Activated B cell treated with CpG ODN at 0.5 μM for 24 hours (primary cell): ENCODE results near the gene CHRM5. TPM values are rescaled to one million over a fixed set of nuclear protein-coding genes. Genes with fewer than 3 reads are reported as not detected.

Source experiments
- ATAC-seq: fragments of 200-7000 bp; cut with Tn5 transposase; one replicate; pipeline ENCODE4 v1.10.0; 2021; ENCODE audit warnings: low read depth, mild to moderate bottlenecking, moderate library complexity
- CTCF ChIA-PET: fragments of 350-600 bp; sonication (Branson Sonifier 250); formaldehyde crosslinking; loops from one replicate; lab custom pipeline; 2021; ENCODE audit warnings: antibody characterized with exemption; lab: Charles Lee
- POLR2A ChIA-PET: fragments of 350-600 bp; sonication (Branson Sonifier 250); formaldehyde crosslinking; loops from one replicate; lab custom pipeline; 2021; ENCODE audit warnings: antibody characterized with exemption; lab: Charles Lee
- DNase-seq: peaks from one replicate; pipeline ENCODE4 v3.0.0; 2022
- H3K27ac Mint-ChIP-seq: one replicate; pipeline ENCODE4 v1.8.0; 2020; ENCODE audit warnings: mixed read lengths
- H3K27me3 Mint-ChIP-seq: one replicate; pipeline ENCODE4 v1.8.0; 2021; ENCODE audit warnings: mixed read lengths
- H3K36me3 Mint-ChIP-seq: one replicate; pipeline ENCODE4 v1.8.0; 2021; ENCODE audit warnings: low read depth, mixed read lengths
- H3K4me1 Mint-ChIP-seq: one replicate; pipeline ENCODE4 v1.8.0; 2021; ENCODE audit warnings: mixed read lengths
- H3K4me3 Mint-ChIP-seq: one replicate; pipeline ENCODE4 v1.8.0; 2020; ENCODE audit warnings: mild to moderate bottlenecking, mixed read lengths
- H3K9me3 Mint-ChIP-seq: one replicate; pipeline ENCODE4 v1.8.0; 2020; ENCODE audit warnings: mixed read lengths
- CTCF ChIP-seq: fragments of 200-600 bp; IDR thresholded peaks from one replicate; pipeline ENCODE4 v1.8.0; 2022; ENCODE audit warnings: antibody characterized with exemption, mild to moderate bottlenecking
- intact Hi-C: fragments of 100-400 bp; cut with micrococcal nuclease; formaldehyde crosslinking; loops from one replicate; pipeline ENCODE4 v1.15.1; 2024
- total RNA-seq: library from RNA; stranded (reverse); gene quantifications from 2 replicates; pipeline ENCODE4 v1.2.3, GENCODE V29; 2022

CHRM5 gene
- total RNA-seq, 1 donor from 2014 or later, result not detected

- Mint-ChIP-seq H3K9me3 (peaks cover 3% of the 10 kb centered on the region), H3K36me3 (no peaks in the 10 kb centered on the region), H3K4me1 (no peaks in the 10 kb centered on the region), H3K4me3 (no peak overlapping the region), H3K27me3 (no peaks in the 10 kb centered on the region), H3K27ac (no peak overlapping the region)
- ATAC-seq, result no peak
- intact Hi-C loops, result loop anchor here (5.0 kb wide), 1 partner anchor 223 kb away; no protein-coding TSS in a partner anchor
- ChIA-PET CTCF (no interaction called here), POLR2A (no interaction called here)
- DNase-seq, result no peak
- TF ChIP-seq CTCF, result no peak
Observed at GRCh38 chr15:33959844-33960548, 8.3 kb upstream of the CHRM5 start.

- Mint-ChIP-seq H3K36me3 (no peaks in the 10 kb centered on the region), H3K27me3 (no peaks in the 10 kb centered on the region), H3K27ac (no peak overlapping the region), H3K9me3 (peaks cover 3% of the 10 kb centered on the region), H3K4me3 (no peak overlapping the region), H3K4me1 (no peaks in the 10 kb centered on the region)
- ATAC-seq, result no peak
- ChIA-PET POLR2A (no interaction called here), CTCF (no interaction called here)
- intact Hi-C loops, result loop anchor here (5.0 kb wide), 1 partner anchor 223 kb away; no protein-coding TSS in a partner anchor
- no peak for DNase-seq
- no peak for TF ChIP-seq CTCF
Observed at GRCh38 chr15:33960549-33960935, 7.8 kb upstream of the CHRM5 start.

GRCh38 chr15:33963831-33964664, 4.2 kb upstream of the CHRM5 start:
- Mint-ChIP-seq H3K9me3 (no peaks in the 10 kb centered on the region), H3K4me1 (no peaks in the 10 kb centered on the region), H3K27me3 (no peaks in the 10 kb centered on the region), H3K36me3 (no peaks in the 10 kb centered on the region), H3K4me3 (no peak overlapping the region), H3K27ac (no peak overlapping the region)
- CTCF ChIA-PET, result interaction anchor here (0.6 to 2.0 kb wide), 2 partner anchors 229 to 721 kb away, joined by 4 to 5 read pairs; no protein-coding TSS in a partner anchor
- no peak for DNase-seq
- no peak for TF ChIP-seq CTCF
- intact Hi-C loops, result loop anchor here (2.0 to 5.0 kb wide), 2 partner anchors 227 to 671 kb away; no protein-coding TSS in a partner anchor
- no peak for ATAC-seq
- POLR2A ChIA-PET, result no interaction called here

- no peak for TF ChIP-seq CTCF
- H3K36me3 Mint-ChIP-seq, result no peaks in the 10 kb centered on the region
- no peaks in the 10 kb centered on the region for H3K9me3 Mint-ChIP-seq
- intact Hi-C loops, result loop anchor here (2.0 to 5.0 kb wide), 2 partner anchors 227 to 672 kb away; no protein-coding TSS in a partner anchor
- POLR2A ChIA-PET, result no interaction called here
- H3K4me1 Mint-ChIP-seq, result no peaks in the 10 kb centered on the region
- H3K27me3 Mint-ChIP-seq, result no peaks in the 10 kb centered on the region
- CTCF ChIA-PET, result interaction anchor here (1.3 to 2.0 kb wide), 2 partner anchors 10 to 229 kb away, joined by 3 to 5 read pairs; no protein-coding TSS in a partner anchor
- H3K27ac Mint-ChIP-seq, result no peak overlapping the region
- no peak overlapping the region for H3K4me3 Mint-ChIP-seq
- DNase-seq, result no peak
- no peak for ATAC-seq
Observed at GRCh38 chr15:33964665-33965040, 3.6 kb upstream of the CHRM5 start.

GRCh38 chr15:33968821-33969220, 524 bp downstream of the CHRM5 start:
- TF ChIP-seq CTCF, result no peak
- no peaks in the 10 kb centered on the region for H3K4me1 Mint-ChIP-seq
- no peaks in the 10 kb centered on the region for H3K9me3 Mint-ChIP-seq
- intact Hi-C loops, result no loop called here
- no peak overlapping the region for H3K27ac Mint-ChIP-seq
- DNase-seq, result no peak
- POLR2A ChIA-PET, result no interaction called here
- ATAC-seq, result no peak
- no peaks in the 10 kb centered on the region for H3K27me3 Mint-ChIP-seq
- H3K36me3 Mint-ChIP-seq, result no peaks in the 10 kb centered on the region
- H3K4me3 Mint-ChIP-seq, result no peak overlapping the region
- CTCF ChIA-PET, result interaction anchor here (1.0 to 1.4 kb wide), 2 partner anchors 10 to 39 kb away, joined by 4 read pairs; no protein-coding TSS in a partner anchor
